LNCaP clone FGC (cell line): ENCODE results near the gene RPS6KA1.

Experiments used
- DNase-seq: peaks from one replicate; pipeline ENCODE4 v3.0.0-alpha.2; 2011; ENCODE audit warnings: low read depth
- H3K4me3 ChIP-seq: 2 replicates; pipeline ENCODE4 v1.5.1; 2011; ENCODE audit warnings: mild to moderate bottlenecking, low read depth, low read length, control low read depth
- TF ChIP-seq, protein P1 (sequence below): IDR thresholded peaks from 2 replicates; pipeline ENCODE4 v1.5.1; 2012; ENCODE audit warnings: mild to moderate bottlenecking; ENCODE audit not compliant: control insufficient read depth, insufficient read depth; ENCODE audit errors: extremely low read depth

Gene RPS6KA1

DNA sequence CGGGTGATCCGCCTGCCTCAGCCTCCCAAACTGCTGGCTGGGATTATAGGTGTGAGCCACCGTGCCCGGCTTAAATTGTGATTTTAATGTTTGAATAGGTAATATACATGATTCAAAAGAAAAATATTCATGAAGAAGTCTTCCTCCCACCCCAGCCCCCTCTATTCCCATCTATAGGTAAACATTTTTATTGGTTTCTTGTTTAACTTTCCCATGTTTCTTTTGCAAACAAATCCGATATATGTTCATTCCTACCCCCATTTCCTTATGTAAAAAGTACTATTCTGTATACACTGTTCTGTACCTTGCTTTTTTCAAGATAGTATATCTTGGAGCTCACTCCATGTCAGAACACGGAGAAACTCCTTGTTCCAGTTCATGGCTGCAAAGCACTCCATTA, 23.2 kb downstream of the RPS6KA1 start:
- no peak overlapping the region for H3K4me3 ChIP-seq
- TF ChIP-seq, protein P1, sequence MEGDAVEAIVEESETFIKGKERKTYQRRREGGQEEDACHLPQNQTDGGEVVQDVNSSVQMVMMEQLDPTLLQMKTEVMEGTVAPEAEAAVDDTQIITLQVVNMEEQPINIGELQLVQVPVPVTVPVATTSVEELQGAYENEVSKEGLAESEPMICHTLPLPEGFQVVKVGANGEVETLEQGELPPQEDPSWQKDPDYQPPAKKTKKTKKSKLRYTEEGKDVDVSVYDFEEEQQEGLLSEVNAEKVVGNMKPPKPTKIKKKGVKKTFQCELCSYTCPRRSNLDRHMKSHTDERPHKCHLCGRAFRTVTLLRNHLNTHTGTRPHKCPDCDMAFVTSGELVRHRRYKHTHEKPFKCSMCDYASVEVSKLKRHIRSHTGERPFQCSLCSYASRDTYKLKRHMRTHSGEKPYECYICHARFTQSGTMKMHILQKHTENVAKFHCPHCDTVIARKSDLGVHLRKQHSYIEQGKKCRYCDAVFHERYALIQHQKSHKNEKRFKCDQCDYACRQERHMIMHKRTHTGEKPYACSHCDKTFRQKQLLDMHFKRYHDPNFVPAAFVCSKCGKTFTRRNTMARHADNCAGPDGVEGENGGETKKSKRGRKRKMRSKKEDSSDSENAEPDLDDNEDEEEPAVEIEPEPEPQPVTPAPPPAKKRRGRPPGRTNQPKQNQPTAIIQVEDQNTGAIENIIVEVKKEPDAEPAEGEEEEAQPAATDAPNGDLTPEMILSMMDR = no peak
- peak; percentile 60 for DNase-seq

DNA sequence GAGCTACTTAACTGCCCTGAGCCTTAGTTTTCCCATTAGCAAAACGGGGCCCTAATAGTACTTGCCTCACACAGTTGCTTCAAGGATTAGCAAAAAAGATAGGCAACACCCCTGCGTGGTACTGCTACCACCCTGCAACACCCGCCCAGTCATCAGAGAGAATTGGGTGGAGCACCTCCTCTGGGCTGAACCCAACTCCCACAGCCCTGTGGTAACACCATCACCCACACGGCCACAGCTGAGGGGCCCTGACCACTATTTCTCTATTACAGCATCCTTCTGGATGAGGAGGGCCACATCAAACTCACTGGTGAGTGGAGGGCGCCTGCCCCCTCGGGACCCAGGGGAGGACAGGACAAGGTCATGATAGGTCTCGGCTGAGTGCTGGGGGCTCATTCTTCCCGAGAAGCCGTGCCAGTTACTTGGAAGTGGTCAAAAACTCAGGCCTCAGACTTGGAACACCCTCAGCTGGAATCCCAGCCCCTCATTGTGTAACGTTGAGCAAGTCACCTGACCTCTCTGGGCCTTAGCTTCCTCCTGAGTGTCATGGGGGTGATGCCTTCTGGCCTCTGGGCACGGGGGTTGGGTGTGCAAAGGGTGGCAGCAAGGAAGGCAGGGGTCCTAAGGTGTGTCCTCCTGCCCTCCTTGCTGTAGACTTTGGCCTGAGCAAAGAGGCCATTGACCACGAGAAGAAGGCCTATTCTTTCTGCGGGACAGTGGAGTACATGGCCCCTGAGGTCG, 24.6 kb downstream of the RPS6KA1 start:
- DNase-seq = no peak
- no peak overlapping the region for H3K4me3 ChIP-seq
- TF ChIP-seq, protein P1 = no peak

DNA sequence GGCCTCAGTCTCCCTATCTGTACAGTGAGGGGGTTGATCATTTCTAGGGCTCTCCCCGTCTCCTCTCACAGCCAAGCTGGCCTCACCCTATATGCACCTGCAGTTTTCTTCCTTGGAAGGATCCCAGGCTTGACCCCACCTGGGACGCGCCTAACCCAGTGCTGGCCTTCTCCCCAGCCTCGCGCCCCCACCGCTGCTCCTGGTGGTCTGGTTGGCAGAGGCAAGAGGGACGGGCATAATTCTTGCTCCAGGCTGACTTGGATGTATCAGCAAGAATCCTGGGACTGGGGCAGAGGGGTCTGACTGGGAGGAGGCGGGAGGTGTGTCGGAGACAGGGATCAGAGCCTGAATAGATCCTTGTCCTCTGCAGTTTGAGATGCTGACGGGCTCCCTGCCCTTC, 25.2 kb downstream of the RPS6KA1 start:
- DNase-seq = no peak
- no peak overlapping the region for H3K4me3 ChIP-seq

DNA sequence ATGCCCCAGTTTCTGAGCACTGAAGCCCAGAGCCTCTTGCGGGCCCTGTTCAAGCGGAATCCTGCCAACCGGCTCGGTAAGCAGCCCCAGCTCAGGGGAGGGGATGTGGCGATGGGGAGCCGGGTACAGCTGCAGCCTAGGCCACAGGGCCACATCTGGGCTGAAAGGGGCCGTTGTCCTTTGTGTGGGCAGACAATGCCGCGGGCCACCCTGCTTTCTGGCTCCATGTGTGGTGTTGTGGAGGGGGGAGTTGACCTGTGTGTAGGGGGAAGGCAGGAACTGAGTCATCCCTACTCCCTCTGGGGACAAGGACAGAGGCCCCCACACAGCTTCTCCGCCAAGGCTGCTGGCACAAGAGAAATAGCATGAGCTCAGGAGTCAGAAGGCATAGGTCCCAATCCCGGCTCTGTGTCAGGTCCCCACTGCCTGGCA, 26.0 kb downstream of the RPS6KA1 start:
- DNase-seq = no peak
- no peak overlapping the region for H3K4me3 ChIP-seq
- TF ChIP-seq, protein P1 = no peak

More for the DNA sequence above, 25.2 kb downstream of the RPS6KA1 start:
- TF ChIP-seq, protein P1 = no peak

DNA sequence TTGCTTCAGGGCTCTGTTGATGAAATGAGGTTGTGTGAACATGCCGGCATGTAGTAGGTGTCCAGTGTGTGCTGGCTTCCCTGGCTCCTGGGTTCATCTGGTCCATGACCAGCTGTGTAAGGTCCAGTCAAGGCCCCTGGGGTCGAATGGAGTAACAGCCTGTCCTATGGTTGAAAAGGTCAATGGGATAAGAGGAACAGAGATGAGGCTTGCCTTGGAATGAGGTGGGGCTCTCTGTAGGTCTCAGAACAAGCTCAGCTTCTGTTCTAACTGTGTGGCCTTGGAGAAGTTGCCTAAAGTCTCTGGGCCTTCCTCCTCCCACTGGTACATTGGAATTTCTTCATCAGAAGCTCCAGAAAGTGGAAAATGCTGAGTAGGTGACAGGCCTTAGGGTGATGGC, 26.6 kb downstream of the RPS6KA1 start:
- no peak overlapping the region for H3K4me3 ChIP-seq
- no peak for DNase-seq
- TF ChIP-seq, protein P1 = no peak

DNA sequence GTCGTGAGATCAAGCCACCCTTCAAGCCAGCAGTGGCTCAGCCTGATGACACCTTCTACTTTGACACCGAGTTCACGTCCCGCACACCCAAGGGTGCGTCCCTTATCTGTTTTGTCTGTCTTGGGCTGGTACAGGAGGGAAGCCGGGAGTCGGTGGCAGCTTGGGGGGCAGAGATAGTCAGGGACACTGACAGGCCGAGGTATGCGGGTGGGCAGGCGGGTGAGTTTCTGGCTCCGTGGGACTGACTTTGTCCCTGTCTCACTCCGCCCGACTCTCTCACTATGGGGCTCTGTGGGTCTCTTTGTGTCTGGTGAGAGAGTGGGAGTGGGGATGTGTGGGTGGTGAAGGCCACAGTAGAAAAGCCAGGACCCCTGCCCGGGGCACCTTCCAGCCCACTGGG, 27.4 kb downstream of the RPS6KA1 start:
- no peak overlapping the region for H3K4me3 ChIP-seq
- TF ChIP-seq, protein P1 = no peak
- no peak for DNase-seq

DNA sequence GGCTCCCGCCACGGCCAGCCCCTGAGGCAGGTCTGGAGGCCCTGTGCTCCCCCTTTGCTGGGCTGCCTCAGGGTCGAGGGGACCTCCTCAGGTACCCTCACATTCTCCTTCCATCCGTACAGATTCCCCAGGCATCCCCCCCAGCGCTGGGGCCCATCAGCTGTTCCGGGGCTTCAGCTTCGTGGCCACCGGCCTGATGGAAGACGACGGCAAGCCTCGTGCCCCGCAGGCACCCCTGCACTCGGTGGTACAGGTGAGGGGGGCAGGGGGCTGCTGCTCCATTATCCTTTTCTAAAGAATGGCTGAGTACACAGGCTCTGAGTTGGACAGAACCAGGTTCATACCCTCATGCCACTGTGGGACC, 29.1 kb downstream of the RPS6KA1 start:
- no peak overlapping the region for H3K4me3 ChIP-seq
- no peak for DNase-seq
- TF ChIP-seq, protein P1 = no peak
